GM18511 (cell line): Measurements from ENCODE around the gene ZBTB45.

Source experiments
- ATAC-seq: cut with Tn5 transposase; IDR thresholded peaks from one replicate; pipeline ENCODE4 v1.9.1; 2021; ENCODE audit warnings: mild to moderate bottlenecking, moderate library complexity; ENCODE audit not compliant: unreplicated experiment

Gene ZBTB45

DNA sequence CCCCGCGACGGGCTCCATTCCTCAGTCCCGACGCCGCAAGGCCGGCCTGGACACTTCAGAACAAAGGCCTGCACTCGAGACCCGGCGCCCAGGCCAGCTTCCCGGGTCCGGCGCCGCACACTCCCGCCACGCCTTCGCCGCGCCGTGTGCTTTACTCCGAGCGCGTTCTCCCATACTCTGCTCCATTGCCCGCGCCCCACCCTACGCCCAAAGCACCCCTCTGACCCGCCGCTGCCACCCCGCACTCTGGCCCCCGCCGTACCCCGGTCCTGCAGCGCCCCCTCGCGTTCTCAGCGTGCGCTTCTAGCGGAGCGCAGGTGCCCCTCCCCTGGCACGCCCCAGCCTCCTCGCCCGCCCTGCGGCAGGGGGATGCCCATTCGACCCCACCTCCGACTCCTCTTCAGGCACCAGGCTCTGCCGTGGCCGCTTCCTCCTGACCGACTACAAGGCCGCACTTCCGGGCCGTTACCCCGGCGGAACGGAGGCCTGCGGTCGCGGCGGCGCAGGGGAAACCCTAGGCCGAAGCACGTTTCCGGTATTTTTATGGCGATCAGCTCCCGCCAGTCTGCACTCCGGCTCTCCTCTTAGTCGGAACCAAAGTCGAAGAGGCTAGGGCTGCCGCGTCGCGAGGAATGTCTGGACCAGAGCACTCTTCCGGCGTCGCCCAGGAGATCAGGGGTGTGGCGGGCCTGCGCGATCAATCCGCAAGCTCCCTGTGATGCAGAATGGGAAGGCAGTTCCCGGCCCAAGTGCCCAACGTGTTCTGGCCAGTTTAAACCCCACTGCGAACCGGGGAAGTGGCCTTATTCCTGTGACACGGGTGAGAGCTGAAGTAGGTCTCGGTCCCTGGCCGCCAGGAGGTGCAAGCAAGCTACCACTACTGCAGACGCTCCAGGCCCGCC is at the start of gene ZBTB45:
TSS of gene ZBTB45 (minus strand) at position 456 of the 902 bp plus-strand sequence. CDS start 2,137 bp downstream, outside the sequence.
- peak; percentile 86 for ATAC-seq

DNA sequence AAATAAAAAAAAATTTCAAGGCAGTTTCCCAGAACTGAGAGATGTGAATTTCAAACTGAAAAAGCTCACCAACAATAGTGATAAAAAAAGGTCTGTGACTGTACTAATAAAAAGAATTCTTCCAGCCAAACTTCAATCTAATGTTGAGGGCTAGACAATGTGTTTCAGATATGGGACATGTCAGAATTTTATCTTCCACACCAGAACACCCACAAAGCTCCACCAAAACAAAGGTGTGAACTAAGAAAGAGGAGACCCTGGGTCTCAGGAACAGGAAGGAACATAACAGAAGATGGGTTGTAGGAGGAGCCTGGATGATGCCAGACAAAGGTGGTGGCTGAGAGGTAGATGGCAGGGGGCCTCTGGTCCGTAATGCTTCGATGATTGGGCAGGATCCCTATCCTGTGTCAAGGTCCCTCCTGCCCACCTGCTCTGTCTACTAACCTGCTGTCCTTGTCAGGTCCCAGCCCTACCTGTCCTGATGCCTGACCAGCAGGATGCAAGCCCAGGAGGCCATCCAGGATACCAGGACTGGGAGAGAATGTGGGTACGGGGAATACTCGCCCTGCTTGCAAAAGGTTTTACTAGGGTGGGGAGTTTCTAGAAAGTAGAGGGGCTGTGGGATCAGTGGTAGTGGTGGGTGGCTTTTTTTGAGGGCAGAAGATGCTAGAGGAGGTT is 49.0 kb upstream of the ZBTB45 start:
- no peak for ATAC-seq

DNA sequence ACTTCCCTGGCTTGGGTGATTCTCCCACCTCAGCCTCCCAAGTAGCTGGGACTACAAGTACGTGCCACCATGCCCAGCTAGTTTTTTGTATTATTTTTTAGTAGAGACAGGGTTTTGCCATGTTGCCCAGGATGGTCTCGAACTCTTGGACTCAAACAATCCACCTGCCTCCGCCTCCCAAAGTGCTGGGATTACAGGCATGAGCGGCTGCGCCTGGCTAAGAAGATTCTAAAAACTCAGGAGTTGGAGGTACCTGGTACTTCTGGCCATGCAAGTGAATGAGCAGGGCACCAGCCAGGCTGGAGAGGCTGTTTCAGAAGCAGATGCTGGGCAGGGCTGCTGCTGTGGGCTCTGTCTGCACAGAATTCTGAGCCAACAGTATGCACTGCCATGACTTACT is 47.4 kb upstream of the ZBTB45 start:
- ATAC-seq, result no peak

DNA sequence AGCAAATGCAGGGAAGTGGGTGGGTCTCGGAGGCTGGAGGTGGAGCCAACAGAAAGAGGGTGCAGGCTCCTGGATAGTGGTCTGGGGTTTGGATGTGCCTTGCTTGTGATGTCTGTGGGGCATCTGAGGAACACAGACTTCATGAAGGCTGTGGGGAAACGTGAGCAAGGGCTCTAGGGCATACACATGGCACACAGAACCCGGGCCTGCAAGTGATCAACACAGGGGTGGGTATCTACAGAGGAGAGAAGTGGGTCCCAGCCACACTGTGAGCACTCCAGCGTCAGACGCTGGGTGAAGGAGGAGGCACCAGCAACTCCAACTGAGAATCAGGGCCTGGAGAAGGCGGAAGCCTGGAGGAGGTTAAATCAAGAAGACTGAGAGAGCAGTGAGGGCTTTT is 44.2 kb upstream of the ZBTB45 start:
- no peak for ATAC-seq

DNA sequence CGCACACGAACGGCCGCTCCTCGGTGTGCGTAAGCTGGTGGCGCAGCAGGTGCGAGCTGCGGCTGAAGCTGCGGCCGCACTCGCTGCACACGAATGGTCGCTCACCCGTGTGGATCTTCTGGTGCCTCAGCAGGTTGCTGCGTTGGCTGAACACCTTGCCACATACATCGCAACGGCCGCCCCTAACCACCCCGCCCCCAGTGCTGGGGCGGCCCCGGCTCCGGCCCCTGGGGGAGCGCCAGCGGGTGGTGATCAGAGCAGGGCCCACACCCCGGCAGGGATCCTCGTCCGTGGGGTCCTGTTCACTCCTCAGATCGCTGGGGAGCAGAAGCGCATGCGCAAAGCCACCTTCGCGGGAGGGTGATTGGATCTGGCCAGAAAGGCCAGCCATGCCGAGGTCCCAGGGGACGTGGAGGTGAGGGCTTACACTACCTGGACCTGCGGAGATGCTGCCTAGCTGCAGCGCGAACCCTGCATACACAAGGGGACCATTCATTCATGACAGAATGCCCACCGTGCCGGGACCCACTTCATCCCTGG is 43.5 kb upstream of the ZBTB45 start:
- ATAC-seq, result no peak

DNA sequence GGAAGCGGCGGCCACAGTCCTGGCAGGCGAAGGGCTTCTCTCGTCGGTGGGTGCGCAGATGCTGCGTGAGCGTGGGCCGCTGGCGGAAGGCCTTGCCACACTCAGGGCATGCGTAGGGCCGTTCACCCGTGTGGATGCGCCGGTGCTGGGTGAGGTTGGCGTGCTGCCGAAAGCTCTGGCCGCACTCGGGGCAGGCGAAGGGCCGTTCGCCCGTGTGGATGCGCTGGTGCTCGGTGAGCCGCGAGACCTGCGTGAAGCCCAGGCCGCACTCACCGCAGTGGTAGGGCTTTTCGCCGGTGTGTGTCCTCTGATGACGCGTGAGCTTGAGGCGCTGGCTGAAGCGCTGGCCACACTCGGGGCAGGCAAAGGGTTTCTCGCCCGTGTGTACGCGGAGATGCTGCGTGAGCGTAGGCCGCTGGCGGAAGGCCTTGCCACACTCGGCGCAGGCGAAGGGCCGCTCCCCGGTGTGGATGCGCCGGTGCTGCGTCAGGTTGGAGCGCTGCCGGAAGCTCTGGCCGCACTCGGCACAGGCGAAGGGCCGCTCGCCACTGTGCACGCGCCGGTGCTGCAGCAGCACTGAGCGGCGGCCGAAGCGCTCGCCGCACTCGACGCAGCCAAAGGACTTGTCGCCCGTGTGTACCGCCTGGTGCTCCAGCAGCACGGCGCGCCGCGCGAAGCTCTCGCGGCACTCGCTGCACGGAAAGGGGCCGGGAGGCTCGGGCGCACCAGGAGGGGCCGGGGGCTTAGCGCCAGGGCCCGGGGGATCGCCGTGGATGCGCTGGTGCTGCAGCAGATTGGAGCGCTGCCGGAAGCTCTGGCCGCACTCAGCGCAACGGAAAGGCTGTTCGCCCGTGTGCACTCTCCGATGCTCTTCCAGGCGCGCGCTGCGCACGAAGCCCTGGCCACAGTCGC is 42.8 kb upstream of the ZBTB45 start:
- no peak for ATAC-seq

DNA sequence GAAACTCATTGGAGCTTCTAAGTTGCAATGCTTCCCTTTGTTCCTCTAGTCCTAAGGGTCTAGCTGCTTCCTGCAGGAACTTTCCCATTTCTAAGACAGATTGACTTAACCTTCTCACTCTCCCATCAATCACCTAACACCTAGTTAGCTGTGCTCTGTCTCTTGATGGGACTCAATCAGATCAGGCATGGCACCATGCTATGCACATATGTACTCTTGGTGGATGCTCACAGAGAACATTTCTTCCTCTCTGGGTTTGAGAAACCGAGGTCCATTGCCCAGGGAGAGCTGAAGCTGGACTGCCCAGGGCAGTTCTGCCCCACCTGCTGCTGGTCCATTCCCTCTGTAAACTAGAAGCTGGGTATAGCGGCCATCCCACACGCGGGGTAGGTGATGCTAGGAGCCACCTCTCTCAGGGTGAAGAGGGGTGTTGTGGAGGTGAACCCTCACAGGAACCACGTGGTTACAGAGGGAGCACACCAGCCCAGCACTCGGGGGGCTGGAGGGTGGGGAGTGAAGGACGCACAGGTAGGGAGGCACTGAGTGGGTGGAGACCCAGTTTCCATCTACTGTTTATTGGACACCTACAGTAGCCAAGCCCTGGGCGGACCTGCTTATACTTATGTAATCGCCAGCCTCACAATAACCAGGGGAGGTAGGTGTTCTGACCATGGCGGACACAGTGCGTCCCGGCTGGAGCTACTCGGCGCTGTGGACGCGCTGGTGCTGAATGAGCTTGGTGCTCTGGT is 41.9 kb upstream of the ZBTB45 start:
- no peak for ATAC-seq

DNA sequence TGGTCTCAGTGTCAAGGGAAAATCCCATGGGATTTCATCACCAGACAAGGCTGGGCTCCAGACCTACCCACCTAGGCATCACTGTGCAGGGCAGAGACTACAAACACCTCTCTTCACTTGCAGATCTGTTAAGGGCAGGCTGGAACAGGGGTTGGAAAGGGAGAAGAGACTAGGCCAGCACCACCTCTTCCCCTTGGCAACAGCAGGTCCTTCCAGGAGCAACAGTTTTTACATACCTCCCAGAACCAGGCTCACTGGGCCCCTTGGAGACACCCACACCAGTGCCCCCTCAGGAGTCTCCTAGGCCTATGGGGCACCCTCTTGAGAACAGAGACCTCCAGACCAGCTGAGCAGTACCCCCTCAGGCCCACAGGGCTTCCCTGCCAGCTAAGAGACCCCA is 41.3 kb upstream of the ZBTB45 start:
- no peak for ATAC-seq

DNA sequence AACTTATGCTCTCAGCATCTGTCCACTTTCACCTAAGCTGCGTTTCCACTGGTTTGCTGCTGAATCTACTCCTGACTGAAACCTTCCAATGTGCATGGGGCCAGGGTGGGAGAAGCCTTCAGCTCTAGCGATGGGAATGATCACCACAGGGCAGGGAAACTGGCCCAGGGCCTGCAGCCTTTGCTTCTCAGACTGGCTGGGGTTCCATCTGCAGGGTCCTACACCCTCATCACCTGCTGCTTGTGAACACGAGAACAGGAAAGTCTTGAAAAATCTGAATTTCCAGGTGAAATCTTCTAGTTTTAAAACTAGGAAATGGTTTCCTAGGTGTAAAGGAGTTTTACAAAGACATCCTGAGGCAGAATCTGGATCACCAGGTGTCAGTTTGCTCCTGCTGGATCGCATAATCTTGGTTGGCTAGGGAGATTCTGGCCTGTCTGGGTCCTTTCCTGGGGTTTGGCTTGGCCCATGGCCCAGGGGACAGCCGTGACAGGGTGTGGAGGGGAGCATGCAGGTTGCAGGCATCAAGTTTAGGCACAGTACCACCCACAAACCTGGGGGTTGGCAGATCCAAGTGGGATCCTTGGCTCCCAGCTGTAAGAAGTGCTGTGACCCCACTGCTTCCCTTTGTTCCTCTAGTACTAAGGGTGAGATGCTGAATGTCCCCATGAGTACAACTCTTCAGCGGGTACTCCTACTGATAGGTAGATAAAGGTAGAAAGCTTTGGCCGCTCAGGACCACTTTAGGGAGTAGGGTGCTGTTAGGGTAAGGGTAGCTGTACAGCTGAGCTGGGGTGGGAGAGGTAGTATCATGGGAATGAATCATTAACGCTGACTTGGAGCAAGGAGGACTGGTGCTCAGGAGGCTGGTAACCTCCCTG is 40.6 kb upstream of the ZBTB45 start:
- no peak for ATAC-seq

DNA sequence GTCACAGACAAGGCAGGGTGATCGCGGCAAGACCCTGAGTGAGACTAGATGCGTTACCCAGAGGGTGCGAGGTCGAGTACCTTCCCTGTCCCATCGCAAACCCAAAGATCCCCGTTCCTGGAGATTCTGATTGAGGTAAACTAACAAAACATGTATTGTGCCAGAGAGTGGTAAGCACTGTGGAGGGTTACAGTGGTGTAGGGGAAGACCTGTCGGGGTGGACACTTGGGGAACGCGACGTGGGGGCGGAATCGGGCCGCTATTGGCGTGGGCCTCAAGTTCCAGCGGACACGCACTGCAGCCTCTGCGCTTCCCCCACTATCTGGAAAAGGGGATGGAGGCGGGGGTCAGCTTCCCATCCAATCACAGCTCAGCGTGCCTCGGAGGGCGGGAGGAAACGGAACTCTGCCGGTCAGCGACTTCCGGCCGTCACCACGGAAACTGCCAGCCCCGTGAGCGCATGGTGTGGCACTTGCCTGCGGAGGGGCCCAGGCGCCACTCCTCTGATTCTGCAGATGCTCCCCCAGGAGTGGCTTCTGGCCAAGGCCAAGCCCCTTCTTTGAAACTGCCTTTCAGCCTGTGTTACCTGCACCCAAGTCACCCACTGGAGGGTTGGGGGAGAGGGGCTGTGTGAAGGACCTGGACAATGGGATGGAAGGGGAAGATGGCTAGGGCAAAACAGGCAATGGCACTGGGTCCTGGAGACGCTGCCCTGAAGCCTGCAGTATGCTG is 39.8 kb upstream of the ZBTB45 start:
- peak; percentile 28 for ATAC-seq

DNA sequence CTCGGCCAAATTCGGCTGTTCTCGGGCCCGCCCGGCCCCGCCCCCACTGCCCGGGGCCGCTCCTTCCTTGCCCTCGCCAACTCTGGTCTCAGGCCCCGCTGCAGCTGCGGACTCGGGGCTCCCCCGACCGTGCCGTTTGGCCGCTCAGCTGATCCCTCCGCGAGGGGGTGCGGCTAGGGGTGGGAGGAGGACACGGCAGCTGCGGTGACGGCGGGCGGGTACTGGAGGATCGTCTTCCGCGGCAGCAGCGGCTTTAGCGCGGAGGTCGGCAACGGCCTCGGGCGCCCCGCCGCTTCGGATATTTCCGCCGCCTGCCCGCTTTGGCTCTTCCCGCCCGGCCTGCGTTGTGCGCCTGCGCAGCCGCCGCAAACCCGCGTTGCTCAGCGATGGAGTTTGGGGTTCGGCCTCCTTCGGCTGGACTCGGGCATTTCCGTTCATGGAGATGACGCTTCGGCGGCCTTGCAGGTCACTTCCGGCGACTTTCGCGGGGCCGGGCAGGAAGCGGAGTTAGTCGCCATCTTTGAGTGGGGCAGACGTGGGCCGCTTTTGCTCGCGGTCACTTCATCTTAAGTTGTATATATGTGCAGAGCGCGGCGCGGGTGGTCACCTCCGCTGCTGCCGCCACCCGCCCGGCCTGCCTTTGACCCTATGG is 39.1 kb upstream of the ZBTB45 start:
- peak; percentile 54 for ATAC-seq

DNA sequence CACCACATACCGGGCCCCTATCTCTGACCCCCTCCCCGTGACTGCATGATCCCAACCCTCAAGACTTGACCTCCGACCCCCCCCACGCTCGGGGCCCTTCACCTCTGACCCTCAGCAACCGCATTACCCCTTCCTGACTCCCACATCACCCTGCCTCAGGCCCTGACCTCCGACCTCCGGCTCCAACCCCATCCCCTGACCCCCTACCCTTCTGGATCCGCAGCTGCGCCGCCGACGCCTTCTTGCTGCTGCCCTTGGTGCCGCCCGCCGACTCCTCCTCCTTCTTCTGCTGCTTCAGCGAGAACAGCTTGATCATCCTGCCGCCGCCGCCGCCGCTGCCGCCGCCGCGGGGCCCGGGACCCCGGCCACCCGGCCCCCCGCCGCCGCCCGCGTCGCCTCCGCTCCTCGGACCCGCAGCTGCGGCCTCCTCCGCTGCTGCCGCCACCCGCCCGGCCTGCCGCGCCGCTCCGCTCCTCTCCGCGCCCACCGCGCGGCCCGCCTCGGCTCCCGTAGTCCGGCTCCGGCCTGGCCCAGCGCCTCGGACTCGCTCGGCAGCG is 38.5 kb upstream of the ZBTB45 start, which contains the start of gene UBE2M:
TSS of gene UBE2M (minus strand) at position 546 of the 557 bp plus-strand sequence. CDS start at position 316, 230 bp downstream.
- peak; percentile 1 for ATAC-seq

DNA sequence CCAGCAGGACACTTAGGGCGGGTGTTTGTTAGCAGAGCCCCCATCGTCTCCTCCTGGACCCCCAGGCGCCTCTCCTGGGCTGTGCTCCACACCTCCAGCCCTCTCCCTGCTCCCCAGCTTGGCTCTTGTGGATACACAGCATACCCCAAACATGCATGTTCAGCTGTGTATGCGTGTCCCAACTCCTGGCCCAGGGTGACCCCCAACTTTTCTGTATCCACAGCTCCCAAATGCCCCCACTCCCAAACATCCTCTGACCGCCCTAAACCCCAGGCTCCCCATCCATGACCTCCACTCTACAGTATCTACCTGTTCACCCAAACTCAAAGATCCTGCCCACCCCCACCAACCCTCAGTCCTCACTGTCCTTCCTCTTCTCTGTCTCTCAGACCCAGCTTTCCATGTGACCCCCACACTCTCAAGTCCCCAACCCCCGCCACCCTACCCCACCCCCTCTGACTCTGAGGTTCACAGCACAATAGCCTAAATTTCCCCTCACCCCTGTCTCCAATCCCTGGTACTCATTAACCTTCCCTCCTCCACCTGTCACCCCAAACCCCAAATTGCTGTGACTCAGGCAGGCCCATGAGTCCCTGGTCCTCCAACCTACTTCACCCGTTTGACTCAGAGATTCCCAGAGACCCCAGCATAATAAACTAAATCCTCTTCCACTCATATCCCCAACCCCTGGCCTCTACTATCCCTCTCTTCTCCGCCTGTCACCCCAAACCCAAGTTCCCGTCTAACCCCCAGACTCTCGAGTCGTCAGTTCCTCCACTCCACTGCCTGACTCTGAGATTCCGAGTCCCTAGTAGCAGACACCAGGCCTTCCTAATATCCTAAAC is 37.8 kb upstream of the ZBTB45 start:
- no peak for ATAC-seq

DNA sequence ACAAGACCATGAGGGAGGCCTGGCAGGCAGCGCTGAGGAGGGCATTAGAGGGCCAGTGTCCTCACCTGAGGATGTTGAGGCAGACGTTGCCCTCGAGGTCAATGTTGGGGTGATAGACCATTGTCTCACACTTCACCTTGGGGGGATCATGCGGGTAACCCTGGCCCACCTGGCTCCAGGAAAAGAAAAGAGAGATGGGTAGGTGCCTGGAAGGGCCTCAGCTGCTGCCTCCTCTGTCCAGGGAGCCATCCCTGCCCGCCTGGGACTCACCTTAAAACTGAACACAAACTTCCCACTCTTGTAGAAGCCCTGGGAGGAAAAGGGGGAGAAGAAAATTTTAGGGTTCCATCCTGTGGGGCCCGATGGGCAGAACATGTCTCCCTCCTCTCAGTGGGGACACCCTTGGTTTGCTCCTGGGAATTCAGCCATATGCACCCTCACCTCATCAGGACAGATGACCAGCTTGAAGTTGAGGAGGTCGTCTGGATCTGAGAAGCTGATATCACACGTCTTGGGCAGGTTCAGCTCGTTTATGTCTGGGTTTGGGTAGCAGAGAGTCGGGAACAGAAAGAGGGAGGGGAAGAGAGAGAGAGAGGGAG is 37.1 kb upstream of the ZBTB45 start:
- ATAC-seq, result no peak

DNA sequence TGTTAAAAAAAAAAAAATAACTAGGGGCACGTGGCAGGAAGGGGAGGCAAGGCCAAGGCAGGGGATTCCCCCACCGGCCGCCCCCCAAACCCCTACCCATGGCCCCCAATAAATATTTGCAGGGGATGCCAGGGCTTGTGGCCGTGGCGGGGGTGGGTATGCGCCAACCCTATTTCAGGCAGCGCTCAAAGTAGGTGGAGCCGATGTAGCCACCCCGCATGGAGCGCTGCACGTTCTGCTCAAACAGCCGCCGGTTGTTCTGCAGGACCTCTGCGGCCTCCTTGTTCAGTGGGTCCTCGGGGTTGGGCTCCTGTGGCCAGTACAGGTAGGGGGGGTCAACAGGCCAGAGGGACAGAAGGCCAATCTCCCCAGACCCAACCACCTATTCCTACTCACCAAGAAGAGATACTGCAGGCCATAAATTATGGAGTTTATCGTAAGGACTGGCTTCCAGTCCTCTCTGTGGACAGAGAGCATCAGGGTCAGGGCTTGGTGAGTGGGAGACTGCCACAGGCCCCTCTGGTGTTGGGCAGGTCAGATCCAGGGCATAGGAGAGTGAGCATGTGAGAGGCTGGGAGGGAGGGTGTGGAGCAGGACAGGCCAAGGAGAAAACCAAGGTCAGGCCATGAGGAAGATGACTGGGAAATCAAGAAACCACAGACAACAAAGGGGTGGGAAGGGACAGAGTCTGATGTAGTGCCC is 36.5 kb upstream of the ZBTB45 start:
- ATAC-seq, result no peak
